H1 (cell line): ENCODE measurements around the gene TRIL. TPM values are rescaled to one million over a fixed set of nuclear protein-coding genes. Genes with fewer than 3 reads are reported as not detected.

Experiments
- ATF2 ChIP-seq: IDR thresholded peaks from 2 replicates; pipeline ENCODE4 v1.6.1; 2012; ENCODE audit warnings: low read length, inconsistent platforms
- ATF3 ChIP-seq: IDR thresholded peaks from 2 replicates; pipeline ENCODE4 v1.6.1; 2011; ENCODE audit warnings: low read depth, mild to moderate bottlenecking, low read length; ENCODE audit not compliant: insufficient read depth
- CTCF ChIP-seq, 3 experiments: IDR thresholded peaks; 1 replicate in 2 of 3; 2 replicates in 1 of 3; pipeline versions ENCODE4 v1.5.1 to v1.6.1; 2011; ENCODE audit warnings: low read length in 3 of 3, mild to moderate bottlenecking in 3 of 3, inconsistent platforms in 2 of 3, low read depth in 1 of 3, moderate library complexity in 1 of 3; ENCODE audit not compliant: insufficient read depth in 1 of 3; ENCODE audit errors: control extremely low read depth in 1 of 3
- EZH2 ChIP-seq: fragments of 200-600 bp; sonication (generic); IDR thresholded peaks from 2 replicates; pipeline ENCODE4 v1.7.1; 2012; ENCODE audit warnings: low read depth, mild to moderate bottlenecking, moderate library complexity, low read length, inconsistent platforms; ENCODE audit not compliant: severe bottlenecking
- GABPA ChIP-seq: IDR thresholded peaks from 2 replicates; pipeline ENCODE4 v1.6.1; 2011; ENCODE audit warnings: mild to moderate bottlenecking, low read length, moderate library complexity, borderline replicate concordance; ENCODE audit not compliant: insufficient read depth
- HDAC2 ChIP-seq, 2 experiments: fragments of 300-600 bp in 1 of 2; sonication (generic) in 1 of 2; IDR thresholded peaks; 2 replicates each; pipeline ENCODE4 v1.6.1; 2011 to 2012; ENCODE audit warnings: low read depth in 2 of 2, low read length in 2 of 2, mild to moderate bottlenecking in 2 of 2, moderate library complexity in 2 of 2, borderline replicate concordance in 1 of 2, inconsistent platforms in 1 of 2
- POLR2A ChIP-seq, 2 experiments: IDR thresholded peaks; 1 replicate in 1 of 2; 2 replicates in 1 of 2; pipeline ENCODE4 v1.6.1; 2011; ENCODE audit warnings: low read depth in 2 of 2, low read length in 2 of 2, mild to moderate bottlenecking in 2 of 2; ENCODE audit errors: control extremely low read depth in 1 of 2
- RAD21 ChIP-seq, 2 experiments: IDR thresholded peaks in 1 of 2; conservative IDR thresholded peaks in 1 of 2; 2 replicates each; pipeline ENCODE4 v1.6.1; 2011; ENCODE audit warnings: low read depth in 2 of 2, low read length in 2 of 2, improper control_type of control experiment in 1 of 2, inconsistent platforms in 1 of 2, mild to moderate bottlenecking in 1 of 2, moderate library complexity in 1 of 2
- RFX5 ChIP-seq: IDR thresholded peaks from 2 replicates; pipeline ENCODE4 v1.6.1; 2011; ENCODE audit warnings: low read depth, low read length, improper control_type of control experiment, borderline replicate concordance
- SAP30 ChIP-seq: fragments of 300-600 bp; sonication (generic); IDR thresholded peaks from 2 replicates; pipeline ENCODE4 v1.7.1; 2012; ENCODE audit warnings: low read length, moderate library complexity, mild to moderate bottlenecking, inconsistent platforms; ENCODE audit not compliant: insufficient read depth, insufficient replicate concordance
- TEAD4 ChIP-seq: IDR thresholded peaks from 2 replicates; pipeline ENCODE4 v1.6.1; 2012; ENCODE audit warnings: low read depth, low read length, inconsistent platforms, mixed read lengths
- polyA plus RNA-seq, 7 experiments: library from polyadenylated mRNA; depleted of rRNA in 3 of 7; stranded (reverse) in 5 of 7; unstranded in 2 of 7; fragments of >200 nt in 5 of 7; fragments of 200-250 nt in 2 of 7; gene quantifications; 1 replicate in 5 of 7; 2 replicates in 1 of 7; 4 replicates in 1 of 7; pipeline versions ENCODE4 v1.2.1 to v1.2.3, GENCODE V29; 2011 to 2013; ENCODE audit warnings: missing spikeins in 2 of 7, mixed read lengths in 2 of 7
- total RNA-seq: library from RNA; stranded (reverse); fragmentation: NEBNext Ultra II Directional; extraction: Animal tissue kit (Norgen Biotek cat#: 25700); gene quantifications from 2 replicates; pipeline ENCODE4 v1.2.1, GENCODE V29; 2021

TRIL gene
- total and polyA plus RNA-seq, 2 of the 8 experiments (the other 6 are each of a cell fraction or from before 2014, with no cell fraction given): 3.9 to 5.5 TPM

GRCh38 chr7:28926871-28927597 is 31.1 kb downstream of the TRIL start (continued):
- TF ChIP-seq CTCF (IDR thresholded peaks at IDR 0.05; ENCODE audit: control extremely low read depth in 1 of 3, insufficient read depth in 1 of 3, low read depth in 1 of 3, low read length in 3 of 3): peak in 2 of 3 experiments; percentile 69 to 81; a peak in 3 of 4 replicates
- 0 out of 4 replicates have a peak, but pooled peaks of 1 of the 2 experiments have one; percentile 64 for TF ChIP-seq HDAC2 (IDR thresholded peaks at IDR 0.05; ENCODE audit: borderline replicate concordance in 1 of 2, low read depth in 2 of 2, low read length in 2 of 2)
- TF ChIP-seq GABPA: peak; percentile 37; the same call in 1 of the 2 replicates
- no peak for TF ChIP-seq EZH2
- TF ChIP-seq SAP30: no peak
- no peak for TF ChIP-seq ATF3
- 0 out of 3 replicates have a peak, but pooled peaks of 1 of the 2 experiments have one; percentile 44 for TF ChIP-seq POLR2A (IDR thresholded peaks at IDR 0.05; ENCODE audit: control extremely low read depth in 1 of 2, low read depth in 2 of 2, low read length in 2 of 2)
- TF ChIP-seq RFX5: no peak
- peak; percentile 59; the same call in 1 of the 2 replicates for TF ChIP-seq ATF2
- no peak for TF ChIP-seq TEAD4
- peak; percentile 74 to 79 for TF ChIP-seq RAD21 (IDR thresholded peaks at IDR 0.05 in 1 of 2, conservative IDR thresholded peaks at IDR 0.05 in 1 of 2; ENCODE audit: low read depth in 2 of 2, low read length in 2 of 2)
- TF ChIP-seq, all 59 proteins: peak for 12
